Parathyroid adenoma (tissue), 2 donors: ENCODE data around the gene BMPER.

Source experiments
- H2AFZ ChIP-seq: fragments of 300-600 bp; sonication (generic); one replicate; pipeline ENCODE4 v1.7.0; 2017; ENCODE audit warnings: antibody characterized with exemption, mild to moderate bottlenecking
- H3K27ac ChIP-seq: fragments of 300-600 bp; sonication (generic); one replicate; pipeline ENCODE4 v1.7.0; 2017
- H3K27me3 ChIP-seq: fragments of 300-600 bp; sonication (generic); one replicate; pipeline ENCODE4 v1.7.0; 2017; ENCODE audit warnings: low read length; ENCODE audit not compliant: control insufficient read depth, insufficient read depth
- H3K36me3 ChIP-seq: fragments of 300-600 bp; sonication (generic); one replicate; pipeline ENCODE4 v1.7.0; 2017; ENCODE audit warnings: low read length; ENCODE audit not compliant: control insufficient read depth, insufficient read depth
- H3K4me1 ChIP-seq: fragments of 300-600 bp; sonication (generic); one replicate; pipeline ENCODE4 v1.7.0; 2017; ENCODE audit warnings: control low read depth
- H3K4me2 ChIP-seq: fragments of 300-600 bp; sonication (generic); one replicate; pipeline ENCODE4 v1.7.0; 2017; ENCODE audit warnings: low read length
- H3K4me3 ChIP-seq: fragments of 300-600 bp; sonication (generic); one replicate; pipeline ENCODE4 v1.7.0; 2017; ENCODE audit warnings: low read depth, low read length
- H3K79me2 ChIP-seq: fragments of 300-600 bp; sonication (generic); one replicate; pipeline ENCODE4 v1.7.0; 2017; ENCODE audit warnings: control low read depth
- H3K9ac ChIP-seq: fragments of 300-600 bp; sonication (generic); one replicate; pipeline ENCODE4 v1.7.0; 2017; ENCODE audit warnings: mild to moderate bottlenecking
- H3K9me3 ChIP-seq: fragments of 300-600 bp; sonication (generic); one replicate; pipeline ENCODE4 v1.7.0; 2017; ENCODE audit warnings: low read length; ENCODE audit not compliant: control insufficient read depth
- TF ChIP-seq, protein P1 (sequence below): fragments of 300-600 bp; sonication (generic); IDR thresholded peaks from one replicate; pipeline ENCODE4 v1.7.0; 2017; ENCODE audit warnings: antibody characterized with exemption, mild to moderate bottlenecking
- donor health status: primary hyperparathyroidism.

Gene BMPER

DNA sequence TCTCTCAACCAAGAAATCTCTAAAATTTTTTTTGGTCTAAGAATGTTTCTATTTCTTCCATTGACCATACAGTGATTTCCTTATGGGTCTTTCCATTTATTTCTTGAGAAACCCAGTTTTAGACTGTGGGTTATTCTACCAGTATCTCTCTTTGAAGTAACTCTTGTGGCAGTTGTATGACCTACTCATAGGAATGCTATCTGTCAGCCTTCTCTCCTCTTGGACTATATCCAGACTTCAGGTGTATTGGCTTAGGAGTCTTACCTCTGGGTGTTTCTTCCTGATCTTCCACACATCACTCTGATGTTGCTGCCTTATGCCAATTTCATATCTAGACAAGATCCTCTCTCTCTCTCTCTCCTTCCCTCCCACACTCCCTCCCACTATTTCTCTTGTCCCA is 178.1 kb downstream of the BMPER start:
- H3K9ac ChIP-seq: no peak overlapping the region
- H3K4me1 ChIP-seq: no peaks in the 10 kb centered on the region
- no peak overlapping the region for H3K4me2 ChIP-seq
- H3K36me3 ChIP-seq: no peaks in the 10 kb centered on the region
- TF ChIP-seq, protein P1, sequence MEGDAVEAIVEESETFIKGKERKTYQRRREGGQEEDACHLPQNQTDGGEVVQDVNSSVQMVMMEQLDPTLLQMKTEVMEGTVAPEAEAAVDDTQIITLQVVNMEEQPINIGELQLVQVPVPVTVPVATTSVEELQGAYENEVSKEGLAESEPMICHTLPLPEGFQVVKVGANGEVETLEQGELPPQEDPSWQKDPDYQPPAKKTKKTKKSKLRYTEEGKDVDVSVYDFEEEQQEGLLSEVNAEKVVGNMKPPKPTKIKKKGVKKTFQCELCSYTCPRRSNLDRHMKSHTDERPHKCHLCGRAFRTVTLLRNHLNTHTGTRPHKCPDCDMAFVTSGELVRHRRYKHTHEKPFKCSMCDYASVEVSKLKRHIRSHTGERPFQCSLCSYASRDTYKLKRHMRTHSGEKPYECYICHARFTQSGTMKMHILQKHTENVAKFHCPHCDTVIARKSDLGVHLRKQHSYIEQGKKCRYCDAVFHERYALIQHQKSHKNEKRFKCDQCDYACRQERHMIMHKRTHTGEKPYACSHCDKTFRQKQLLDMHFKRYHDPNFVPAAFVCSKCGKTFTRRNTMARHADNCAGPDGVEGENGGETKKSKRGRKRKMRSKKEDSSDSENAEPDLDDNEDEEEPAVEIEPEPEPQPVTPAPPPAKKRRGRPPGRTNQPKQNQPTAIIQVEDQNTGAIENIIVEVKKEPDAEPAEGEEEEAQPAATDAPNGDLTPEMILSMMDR: no peak
- H3K4me3 ChIP-seq: no peak overlapping the region
- H3K27ac ChIP-seq: no peak overlapping the region
- no peaks in the 10 kb centered on the region for H3K79me2 ChIP-seq
- H3K27me3 ChIP-seq: no peaks in the 10 kb centered on the region
- no peak overlapping the region for H2AFZ ChIP-seq
- no peaks in the 10 kb centered on the region for H3K9me3 ChIP-seq

DNA sequence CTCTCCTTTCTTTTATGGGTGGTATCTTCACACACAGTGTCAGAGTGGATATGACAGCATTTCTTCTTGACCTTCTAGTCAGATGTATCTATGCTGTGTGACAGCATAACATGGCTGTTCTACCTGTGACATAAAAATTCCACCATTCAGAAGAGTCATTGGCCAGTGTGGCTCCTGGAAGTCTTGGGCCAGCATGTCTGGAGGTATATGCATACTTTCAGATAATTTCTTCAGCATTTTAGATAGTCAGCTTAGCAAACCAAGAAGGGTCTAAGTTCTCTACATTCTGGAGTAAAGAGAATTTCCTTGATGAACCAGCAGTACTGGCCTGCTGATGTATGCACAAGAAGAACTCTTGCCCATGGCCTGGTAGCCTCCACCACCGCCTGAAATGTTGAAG is 179.3 kb downstream of the BMPER start:
- no peak overlapping the region for H3K4me2 ChIP-seq
- H3K9me3 ChIP-seq: no peaks in the 10 kb centered on the region
- TF ChIP-seq, protein P1: no peak
- H3K4me3 ChIP-seq: no peak overlapping the region
- no peak overlapping the region for H3K27ac ChIP-seq
- no peaks in the 10 kb centered on the region for H3K27me3 ChIP-seq
- H2AFZ ChIP-seq: no peak overlapping the region
- no peaks in the 10 kb centered on the region for H3K4me1 ChIP-seq
- no peaks in the 10 kb centered on the region for H3K79me2 ChIP-seq
- H3K9ac ChIP-seq: no peak overlapping the region
- no peaks in the 10 kb centered on the region for H3K36me3 ChIP-seq

- Histone ChIP-seq H3K9me3 (no peaks in the 10 kb centered on the region), H3K36me3 (no peaks in the 10 kb centered on the region), H3K4me1 (no peaks in the 10 kb centered on the region), H3K4me3 (no peak overlapping the region), H3K4me2 (no peak overlapping the region), H2AFZ (no peak overlapping the region), H3K27me3 (no peaks in the 10 kb centered on the region), H3K79me2 (no peaks in the 10 kb centered on the region), H3K9ac (no peak overlapping the region), H3K27ac (no peak overlapping the region)
- TF ChIP-seq, protein P1: no peak
Measured at GRCh38 chr7:34086064-34086463, 180.7 kb downstream of the BMPER start.

GRCh38 chr7:34086981-34087380 is 181.6 kb downstream of the BMPER start:
- Histone ChIP-seq H3K9me3 (no peaks in the 10 kb centered on the region), H3K27ac (no peak overlapping the region), H3K9ac (no peak overlapping the region), H3K27me3 (no peaks in the 10 kb centered on the region), H3K4me2 (no peak overlapping the region), H3K4me3 (no peak overlapping the region), H3K79me2 (no peaks in the 10 kb centered on the region), H3K4me1 (no peaks in the 10 kb centered on the region), H2AFZ (no peak overlapping the region), H3K36me3 (no peaks in the 10 kb centered on the region)
- TF ChIP-seq, protein P1: no peak
